ENCODE measurements around the gene PAX2.
"Not testable (repeated sequence)": the region's sequence is repeated elsewhere in the genome, so short reads cannot be mapped to it uniquely, and the experiment has no call there.

The PAX2 gene

GRCh38 chr10:100744987-100745881 lies at the start of gene PAX2:
Gene PAX2, plus strand, starts transcription at chr10:100745582. Its CDS starts 679 bp downstream, at chr10:100746261.
- in situ Hi-C loops (cut with MboI; ENCODE audit: low sequenced_read_pairs), result no loop called here

GRCh38 chr10:100696477-100696901 lies 48.9 kb upstream of the PAX2 start:
- in situ Hi-C loops (cut with MboI; ENCODE audit: low sequenced_read_pairs), result no loop called here

GRCh38 chr10:100697070-100697469 lies 48.3 kb upstream of the PAX2 start:
- in situ Hi-C loops (cut with MboI; ENCODE audit: low sequenced_read_pairs), result no loop called here

- in situ Hi-C loops (cut with MboI; ENCODE audit: low sequenced_read_pairs), result no loop called here
Measured at GRCh38 chr10:100697631-100698030, 47.8 kb upstream of the PAX2 start.

GRCh38 chr10:100701704-100702103 lies 43.7 kb upstream of the PAX2 start:
- in situ Hi-C loops (cut with MboI; ENCODE audit: low sequenced_read_pairs), result not testable (repeated sequence)

GRCh38 chr10:100705139-100705538 lies 40.2 kb upstream of the PAX2 start:
- in situ Hi-C loops (cut with MboI; ENCODE audit: low sequenced_read_pairs), result no loop called here

- in situ Hi-C loops (cut with MboI; ENCODE audit: low sequenced_read_pairs), result no loop called here
Measured at GRCh38 chr10:100707261-100707848, 38.0 kb upstream of the PAX2 start.

- in situ Hi-C loops (cut with MboI; ENCODE audit: low sequenced_read_pairs), result no loop called here
Measured at GRCh38 chr10:100709146-100710082, 36.0 kb upstream of the PAX2 start.

- in situ Hi-C loops (cut with MboI; ENCODE audit: low sequenced_read_pairs), result no loop called here
Measured at GRCh38 chr10:100710151-100710871, 35.1 kb upstream of the PAX2 start.

- in situ Hi-C loops (cut with MboI; ENCODE audit: low sequenced_read_pairs), result no loop called here
Measured at GRCh38 chr10:100713049-100713858, 32.1 kb upstream of the PAX2 start.

GRCh38 chr10:100713859-100714565 lies 31.4 kb upstream of the PAX2 start:
- in situ Hi-C loops (cut with MboI; ENCODE audit: low sequenced_read_pairs), result no loop called here

- in situ Hi-C loops (cut with MboI; ENCODE audit: low sequenced_read_pairs), result no loop called here
Measured at GRCh38 chr10:100714566-100714950, 30.8 kb upstream of the PAX2 start.

- in situ Hi-C loops (cut with MboI; ENCODE audit: low sequenced_read_pairs), result no loop called here
Measured at GRCh38 chr10:100715101-100715444, 30.3 kb upstream of the PAX2 start.

- in situ Hi-C loops (cut with MboI; ENCODE audit: low sequenced_read_pairs), result no loop called here
Measured at GRCh38 chr10:100715445-100716385, 29.7 kb upstream of the PAX2 start.

- in situ Hi-C loops (cut with MboI; ENCODE audit: low sequenced_read_pairs), result no loop called here
Measured at GRCh38 chr10:100717166-100717565, 28.2 kb upstream of the PAX2 start.

- in situ Hi-C loops (cut with MboI; ENCODE audit: low sequenced_read_pairs), result no loop called here
Measured at GRCh38 chr10:100718197-100718742, 27.1 kb upstream of the PAX2 start.

GRCh38 chr10:100723180-100723579 lies 22.2 kb upstream of the PAX2 start:
- in situ Hi-C loops (cut with MboI; ENCODE audit: low sequenced_read_pairs), result no loop called here
